AG10803 (cell line): ENCODE measurements around the gene SLC35F3.

Experiments
- DNase-seq: peaks from one replicate; pipeline ENCODE4 v3.0.0; 2010; ENCODE audit warnings: low read depth
- H3K4me3 ChIP-seq: 2 replicates; pipeline ENCODE4 v1.5.1; 2011; ENCODE audit warnings: mild to moderate bottlenecking, low read length, control low read depth
- CTCF ChIP-seq: conservative IDR thresholded peaks from 2 replicates; pipeline ENCODE4 v1.5.1; 2011; ENCODE audit warnings: mild to moderate bottlenecking, low read length, control low read depth, inconsistent platforms

Gene SLC35F3

GRCh38 chr1:233912909-233913308 is 8.4 kb downstream of the SLC35F3 start:
- no peak overlapping the region for H3K4me3 ChIP-seq
- no peak for TF ChIP-seq CTCF
- DNase-seq, result no peak

- no peak for TF ChIP-seq CTCF
- no peak overlapping the region for H3K4me3 ChIP-seq
- no peak for DNase-seq
These were observed 12.2 kb downstream of the SLC35F3 start for GRCh38 chr1:233916706-233917105.

- no peak for TF ChIP-seq CTCF
- DNase-seq, result no peak
- no peak overlapping the region for H3K4me3 ChIP-seq
These were observed 15.3 kb downstream of the SLC35F3 start for GRCh38 chr1:233919786-233920185.

- H3K4me3 ChIP-seq, result no peak overlapping the region
- no peak for DNase-seq
- no peak for TF ChIP-seq CTCF
These were observed 23.6 kb downstream of the SLC35F3 start for GRCh38 chr1:233928123-233928522.

GRCh38 chr1:233933339-233933738 is 28.9 kb downstream of the SLC35F3 start:
- H3K4me3 ChIP-seq, result no peak overlapping the region
- no peak for TF ChIP-seq CTCF

GRCh38 chr1:233935297-233935868 is 30.9 kb downstream of the SLC35F3 start:
- no peak for TF ChIP-seq CTCF
- DNase-seq, result no peak
- H3K4me3 ChIP-seq, result no peak overlapping the region

More at GRCh38 chr1:233933339-233933738, 28.9 kb downstream of the SLC35F3 start:
- DNase-seq, result no peak

GRCh38 chr1:233936422-233936821 is 31.9 kb downstream of the SLC35F3 start:
- H3K4me3 ChIP-seq, result no peak overlapping the region
- no peak for TF ChIP-seq CTCF
- no peak for DNase-seq
